HepG2 (cell line): ENCODE measurements around the gene CREG2. TPM values are rescaled to one million over a fixed set of nuclear protein-coding genes. Genes with fewer than 3 reads are reported as not detected.
A peak's percentile ranks its signal among the peaks of the same experiment; 100 is the strongest.

ENCODE experiments used
- ARHGAP35 ChIP-seq: sonication (generic); formaldehyde crosslinking; IDR thresholded peaks from 2 replicates; pipeline ENCODE4 v1.9.0; 2022; ENCODE audit warnings: mild to moderate bottlenecking, inconsistent platforms, moderate library complexity, missing genetic modification reagents, borderline replicate concordance
- FIP1L1 ChIP-seq: fragments of 200-400 bp; formaldehyde crosslinking; IDR thresholded peaks from 2 replicates; pipeline ENCODE4 v1.6.1; 2018; ENCODE audit warnings: low read depth, mild to moderate bottlenecking, low read length, moderate library complexity, borderline replicate concordance; ENCODE audit not compliant: insufficient read depth
- GFI1 ChIP-seq: sonication (generic); formaldehyde crosslinking; IDR thresholded peaks from 2 replicates; pipeline ENCODE4 v1.5.0; 2020; ENCODE audit warnings: missing genetic modification reagents, mild to moderate bottlenecking, borderline replicate concordance
- GLI4 ChIP-seq: sonication (generic); formaldehyde crosslinking; IDR thresholded peaks from 2 replicates; pipeline ENCODE4 v1.5.1; 2020; ENCODE audit warnings: missing genetic modification reagents, mild to moderate bottlenecking, moderate library complexity, borderline replicate concordance
- HNRNPK ChIP-seq: fragments of 200-400 bp; formaldehyde crosslinking; IDR thresholded peaks from 2 replicates; pipeline ENCODE4 v1.6.1; 2018; ENCODE audit warnings: low read length, low read depth, moderate library complexity, mild to moderate bottlenecking; ENCODE audit not compliant: poor library complexity, severe bottlenecking
- JUND ChIP-seq: sonication (generic); formaldehyde crosslinking; IDR thresholded peaks from 2 replicates; pipeline ENCODE4 v1.8.0; 2022; ENCODE audit warnings: mild to moderate bottlenecking, missing genetic modification reagents
- KDM4B ChIP-seq: sonication (generic); formaldehyde crosslinking; IDR thresholded peaks from 2 replicates; pipeline ENCODE4 v1.4.0; 2020; ENCODE audit warnings: missing genetic modification reagents
- KDM5B ChIP-seq: sonication (generic); formaldehyde crosslinking; IDR thresholded peaks from 2 replicates; pipeline ENCODE4 v1.4.0; 2020; ENCODE audit warnings: missing genetic modification reagents, mild to moderate bottlenecking, borderline replicate concordance
- MAFG ChIP-seq: sonication (generic); formaldehyde crosslinking; IDR thresholded peaks from 2 replicates; pipeline ENCODE4 v1.5.1; 2020; ENCODE audit warnings: mild to moderate bottlenecking, missing genetic modification reagents
- MEIS2 ChIP-seq: sonication (generic); formaldehyde crosslinking; IDR thresholded peaks from 2 replicates; pipeline ENCODE4 v1.9.0; 2021; ENCODE audit warnings: mild to moderate bottlenecking, missing genetic modification reagents
- MTF2 ChIP-seq: sonication (generic); formaldehyde crosslinking; IDR thresholded peaks from 2 replicates; pipeline ENCODE4 v1.5.0; 2020; ENCODE audit warnings: missing genetic modification reagents, borderline replicate concordance
- PBX3 ChIP-seq: sonication (generic); formaldehyde crosslinking; IDR thresholded peaks from 2 replicates; pipeline ENCODE4 v1.8.1; 2023; ENCODE audit warnings: missing genetic modification reagents, inconsistent platforms, borderline replicate concordance
- POGK ChIP-seq: sonication (generic); formaldehyde crosslinking; conservative IDR thresholded peaks from 2 replicates; pipeline ENCODE4 v1.8.0; 2022; ENCODE audit warnings: mild to moderate bottlenecking, moderate library complexity, missing genetic modification reagents
- RXRA ChIP-seq: sonication (generic); formaldehyde crosslinking; IDR thresholded peaks from 2 replicates; pipeline ENCODE4 v1.5.1; 2020; ENCODE audit warnings: missing genetic modification reagents
- SOX6 ChIP-seq, 2 experiments: fragments of 450-650 bp in 1 of 2; sonication (generic) in 1 of 2; formaldehyde crosslinking in 1 of 2; IDR thresholded peaks; 2 replicates each; pipeline versions ENCODE4 v1.4.0 to v1.6.1; 2017 to 2020; ENCODE audit warnings: antibody characterized with exemption in 1 of 2, mild to moderate bottlenecking in 1 of 2, missing genetic modification reagents in 1 of 2
- TOE1 ChIP-seq: sonication (generic); formaldehyde crosslinking; IDR thresholded peaks from 2 replicates; pipeline ENCODE4 v1.4.0; 2020; ENCODE audit warnings: mild to moderate bottlenecking, missing genetic modification reagents
- XRCC5 ChIP-seq: fragments of 200-400 bp; formaldehyde crosslinking; optimal IDR thresholded peaks from 2 replicates; pipeline ENCODE3; 2017; ENCODE audit warnings: mild to moderate bottlenecking, low read length
- ZFP37 ChIP-seq: sonication (generic); formaldehyde crosslinking; IDR thresholded peaks from 2 replicates; pipeline ENCODE4 v1.4.0; 2020; ENCODE audit warnings: missing genetic modification reagents, borderline replicate concordance
- ZNF292 ChIP-seq: sonication (generic); formaldehyde crosslinking; IDR thresholded peaks from 2 replicates; pipeline ENCODE4 v1.8.1; 2022; ENCODE audit warnings: mild to moderate bottlenecking, low read depth, missing genetic modification reagents, borderline replicate concordance
- ZNF607 ChIP-seq: sonication (generic); formaldehyde crosslinking; IDR thresholded peaks from 2 replicates; pipeline ENCODE4 v1.5.1; 2020; ENCODE audit warnings: missing genetic modification reagents, mild to moderate bottlenecking, borderline replicate concordance
- ZNF724P ChIP-seq: sonication (generic); formaldehyde crosslinking; IDR thresholded peaks from 2 replicates; pipeline ENCODE4 v1.8.0; 2022; ENCODE audit warnings: missing genetic modification reagents, borderline replicate concordance
- polyA plus RNA-seq, 8 experiments: library from polyadenylated mRNA; depleted of rRNA in 3 of 8; stranded (reverse) in 7 of 8; unstranded in 1 of 8; fragments of >200 nt; fragmentation: Illumina TruSeq in 4 of 8; extraction: Trizol in 4 of 8; gene quantifications; 2 replicates each; pipeline versions ENCODE4 v1.2.1 to v1.2.3, GENCODE V29; 2011 to 2016; ENCODE audit warnings: low read depth in 4 of 8, missing spikeins in 1 of 8, mixed read lengths in 1 of 8; ENCODE audit not compliant: insufficient read depth in 1 of 8
- total RNA-seq, 5 experiments: library from RNA; depleted of rRNA; stranded (reverse); fragments of >200 nt; fragmentation: Illumina TruSeq; extraction: Trizol; gene quantifications; 2 replicates each; pipeline ENCODE4 v1.2.3, GENCODE V29; 2016; ENCODE audit warnings: low read depth in 1 of 5
- TF ChIP-seq, protein P1 (sequence below): sonication (generic); formaldehyde crosslinking; conservative IDR thresholded peaks from 2 replicates; pipeline ENCODE4 v1.8.1; 2023; ENCODE audit warnings: missing genetic modification reagents

CREG2 gene
- total and polyA plus RNA-seq, 2 of the 13 experiments (the other 11 are each of a cell fraction or from before 2014, with no cell fraction given), result 0.18 to 0.26 TPM

GRCh38 chr2:101307950-101308431, 79.3 kb downstream of the CREG2 start (continued):
- TF ChIP-seq PBX3 (CRISPR knock-in tag) (no peak), ZNF724P (0 out of 2 replicates have a peak, but pooled peaks have one; percentile 41), SOX6 (IDR thresholded peaks at IDR 0.05) (no peak), SOX6 (CRISPR knock-in tag; IDR thresholded peaks at IDR 0.05) (no peak), XRCC5 (peak; percentile 4), TOE1 (CRISPR knock-in tag) (0 out of 2 replicates have a peak, but pooled peaks have one; percentile 14), ZFP37 (no peak), MAFG (CRISPR knock-in tag) (peak; percentile 59; the same call in 1 of the 2 replicates), ZNF292 (0 out of 2 replicates have a peak, but pooled peaks have one; percentile 35), MEIS2 (CRISPR knock-in tag) (peak; percentile 15; the same call in 1 of the 2 replicates), GLI4 (CRISPR knock-in tag) (peak; percentile 21), RXRA (CRISPR knock-in tag) (peak; percentile 25; the same call in 1 of the 2 replicates), HNRNPK (no peak), GFI1 (CRISPR knock-in tag) (peak; percentile 75; the same call in 1 of the 2 replicates), ZNF607 (CRISPR knock-in tag) (0 out of 2 replicates have a peak, but pooled peaks have one; percentile 45), JUND (CRISPR knock-in tag) (peak; percentile 52; the same call in 1 of the 2 replicates), FIP1L1 (0 out of 2 replicates have a peak, but pooled peaks have one; percentile 11), KDM5B (CRISPR knock-in tag) (peak; percentile 7; the same call in 1 of the 2 replicates), ARHGAP35 (CRISPR knock-in tag) (peak; percentile 65; the same call in 1 of the 2 replicates), MTF2 (CRISPR knock-in tag) (peak; percentile 87), POGK (CRISPR knock-in tag) (peak; percentile 49), KDM4B (CRISPR knock-in tag) (peak; percentile 79; the same call in 1 of the 2 replicates)
- TF ChIP-seq, protein P1, sequence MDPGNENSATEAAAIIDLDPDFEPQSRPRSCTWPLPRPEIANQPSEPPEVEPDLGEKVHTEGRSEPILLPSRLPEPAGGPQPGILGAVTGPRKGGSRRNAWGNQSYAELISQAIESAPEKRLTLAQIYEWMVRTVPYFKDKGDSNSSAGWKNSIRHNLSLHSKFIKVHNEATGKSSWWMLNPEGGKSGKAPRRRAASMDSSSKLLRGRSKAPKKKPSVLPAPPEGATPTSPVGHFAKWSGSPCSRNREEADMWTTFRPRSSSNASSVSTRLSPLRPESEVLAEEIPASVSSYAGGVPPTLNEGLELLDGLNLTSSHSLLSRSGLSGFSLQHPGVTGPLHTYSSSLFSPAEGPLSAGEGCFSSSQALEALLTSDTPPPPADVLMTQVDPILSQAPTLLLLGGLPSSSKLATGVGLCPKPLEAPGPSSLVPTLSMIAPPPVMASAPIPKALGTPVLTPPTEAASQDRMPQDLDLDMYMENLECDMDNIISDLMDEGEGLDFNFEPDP (CRISPR knock-in tag), result peak; percentile 99
